Measurements from ENCODE around the gene ITGB1BP1. TPM values are rescaled to one million over a fixed set of nuclear protein-coding genes. Genes with fewer than 3 reads are reported as not detected.

The ITGB1BP1 gene, protein sequence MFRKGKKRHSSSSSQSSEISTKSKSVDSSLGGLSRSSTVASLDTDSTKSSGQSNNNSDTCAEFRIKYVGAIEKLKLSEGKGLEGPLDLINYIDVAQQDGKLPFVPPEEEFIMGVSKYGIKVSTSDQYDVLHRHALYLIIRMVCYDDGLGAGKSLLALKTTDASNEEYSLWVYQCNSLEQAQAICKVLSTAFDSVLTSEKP
- total RNA-seq, result 10 to 100 TPM; 26.9 to 36.8 TPM

DNA sequence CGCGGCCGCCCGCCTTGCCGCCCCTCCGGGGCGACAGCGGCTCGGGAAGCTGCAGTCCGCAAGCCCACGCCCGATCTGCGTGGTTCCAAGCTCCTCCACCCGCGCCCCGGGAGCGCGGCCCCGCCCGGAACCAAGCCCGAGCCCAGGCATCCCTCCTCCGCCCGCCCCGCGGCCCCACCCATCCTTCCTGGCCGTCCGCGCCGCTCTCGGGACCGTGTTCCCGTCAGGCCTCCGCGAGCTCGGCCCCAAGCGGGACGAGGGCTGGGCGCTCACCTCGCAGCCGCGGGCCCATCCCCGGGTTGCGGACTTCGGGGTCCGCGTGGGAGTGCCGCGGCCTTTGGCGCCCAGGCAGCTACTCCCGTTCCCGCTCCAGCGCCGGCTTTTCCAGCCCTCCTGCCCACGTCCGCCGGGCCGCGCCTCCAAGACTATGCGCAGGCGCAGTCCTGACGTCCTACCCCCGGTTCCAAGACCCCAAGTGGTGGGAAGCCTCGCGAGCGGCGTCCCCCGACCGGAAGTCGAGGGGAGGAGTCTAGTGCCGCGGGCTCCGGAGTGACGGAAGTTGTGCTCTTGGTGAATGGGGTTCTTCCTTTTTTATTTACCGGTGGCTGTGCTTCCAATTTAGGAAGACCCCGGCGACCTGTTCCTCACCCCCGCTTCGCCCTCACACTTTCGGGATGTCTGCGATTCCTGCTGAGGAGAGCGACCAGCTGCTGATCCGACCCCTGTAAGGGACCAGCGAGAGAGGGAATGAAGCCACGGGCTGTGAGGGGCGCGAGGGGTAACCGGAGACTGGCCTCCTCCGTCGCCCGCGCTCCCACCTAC is at the start of gene ITGB1BP1, which contains the start of gene CPSF3:
ITGB1BP1 (minus strand) TSS at position 429 of the 822 bp plus-strand sequence. CDS start 4,831 bp downstream, outside the sequence.
CPSF3 (plus strand) TSS at position 555 of the 822 bp plus-strand sequence; CDS start at position 675, 120 bp downstream.
- Histone ChIP-seq H3K4me3 (peak within 1 kb of the TSS; percentile 60 to 91), H3K9me3 (no peaks in the 10 kb centered on the region), H3K36me3 (no peaks in the 10 kb centered on the region), H3K4me1 (replicated peaks) (peaks cover 2% of the 10 kb centered on the region), H3K27me3 (replicated peaks; ENCODE audit: insufficient read depth) (no peaks in the 10 kb centered on the region), H3K27ac (peak within 1 kb of the TSS; percentile 89 to 92)
- DNase-seq (ENCODE audit: low spot score), result peak; percentile 94
- TF ChIP-seq CTCF (IDR thresholded peaks at IDR 0.05) (peak in 2 of 4 experiments; percentile 8 to 14), POLR2AphosphoS5 (IDR thresholded peaks at IDR 0.05) (peak; percentile 98), POLR2A (IDR thresholded peaks at IDR 0.05) (peak; percentile 64)
- under 1% methylated on average over 83 of the region's 91 CpGs for WGBS
- intact Hi-C loops (cut with DNase I), result loop anchor here (2.0 kb wide), 1 partner anchor 217 kb away; the partner anchor contains the start of gene ASAP2

DNA sequence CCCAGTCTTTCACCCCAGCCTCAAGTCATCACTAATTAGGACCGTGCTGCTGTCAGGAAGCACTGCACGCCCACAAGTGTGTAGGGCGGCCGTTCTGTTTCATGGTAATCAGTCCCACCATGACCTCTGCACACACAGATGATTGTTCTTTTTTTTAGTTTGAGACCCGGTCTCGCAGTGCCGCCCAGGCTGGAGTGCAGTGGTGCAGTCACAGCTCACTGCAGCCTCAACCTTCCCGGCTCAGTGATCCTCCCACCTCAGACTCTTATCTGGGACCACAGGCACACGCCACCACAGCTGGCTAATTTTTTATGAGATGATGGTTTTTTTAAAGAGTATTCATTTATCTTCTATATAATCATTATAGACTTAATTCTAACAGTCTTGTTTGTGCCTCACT is 49.2 kb upstream of the ITGB1BP1 start:
- Histone ChIP-seq H3K27ac (no peak overlapping the region), H3K4me1 (replicated peaks) (no peaks in the 10 kb centered on the region), H3K27me3 (replicated peaks; ENCODE audit: insufficient read depth) (no peaks in the 10 kb centered on the region), H3K36me3 (no peaks in the 10 kb centered on the region), H3K4me3 (no peak overlapping the region), H3K9me3 (no peaks in the 10 kb centered on the region)
- TF ChIP-seq CTCF (IDR thresholded peaks at IDR 0.05), result no peak
- no peak for TF ChIP-seq POLR2AphosphoS5 (IDR thresholded peaks at IDR 0.05)
- no peak for TF ChIP-seq POLR2A (IDR thresholded peaks at IDR 0.05)
- intact Hi-C loops (cut with DNase I), result loop anchor here (5.0 kb wide), 1 partner anchor 85 kb away; the partner anchor contains the start of gene ADAM17
- WGBS, result 97% methylated on average over 9 of the region's 9 CpGs
- no peak for DNase-seq (ENCODE audit: low spot score)

DNA sequence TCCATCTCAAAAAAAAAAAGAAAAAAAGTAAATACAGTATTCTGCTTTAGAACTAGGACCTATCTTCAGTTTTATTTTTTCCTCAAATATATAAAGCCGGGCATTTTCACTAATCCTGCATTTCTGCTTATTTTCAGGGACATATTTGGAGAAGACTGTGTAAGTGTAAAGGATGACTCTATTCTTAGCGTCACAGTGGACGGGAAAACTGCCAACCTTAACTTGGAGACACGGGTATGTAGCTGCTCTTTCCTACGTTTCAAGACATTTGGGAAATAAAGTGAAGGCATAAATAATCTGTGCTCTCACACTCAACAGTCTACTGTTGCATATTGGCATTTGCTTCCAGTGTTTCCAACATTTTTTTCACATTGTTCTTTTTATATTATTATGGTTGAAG is 47.9 kb upstream of the ITGB1BP1 start:
- DNase-seq (ENCODE audit: low spot score), result no peak
- H3K27me3 ChIP-seq (replicated peaks; ENCODE audit: insufficient read depth), result no peaks in the 10 kb centered on the region
- intact Hi-C loops (cut with DNase I), result loop anchor here (5.0 kb wide), 1 partner anchor 86 kb away; the partner anchor contains the start of gene ADAM17
- 92% methylated on average over 5 of the region's 5 CpGs for WGBS
- H3K36me3 ChIP-seq, result no peaks in the 10 kb centered on the region
- H3K27ac ChIP-seq, result no peak overlapping the region
- no peaks in the 10 kb centered on the region for H3K9me3 ChIP-seq
- H3K4me1 ChIP-seq (replicated peaks), result no peaks in the 10 kb centered on the region
- TF ChIP-seq POLR2AphosphoS5 (IDR thresholded peaks at IDR 0.05), result no peak
- TF ChIP-seq POLR2A (IDR thresholded peaks at IDR 0.05), result no peak
- H3K4me3 ChIP-seq, result no peak overlapping the region

DNA sequence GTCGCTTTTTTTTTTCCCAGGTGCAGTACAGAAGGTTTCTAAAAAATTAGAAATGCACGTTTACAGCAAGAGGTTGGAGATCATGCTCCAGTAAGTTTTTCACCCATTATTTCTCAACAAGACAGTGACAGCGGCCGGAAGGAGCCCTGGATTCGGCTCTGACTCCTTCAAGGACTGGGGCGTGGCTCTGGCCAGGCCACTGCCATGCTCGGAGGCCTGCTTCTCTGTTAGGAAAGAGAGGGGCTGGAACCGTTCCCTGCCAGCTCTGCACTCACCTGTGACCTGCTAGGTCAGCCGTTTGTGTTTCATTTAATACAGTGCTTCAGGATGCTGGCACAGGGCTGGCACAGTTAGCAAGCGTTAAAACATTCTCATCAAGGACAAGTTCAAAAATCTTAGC is 44.4 kb upstream of the ITGB1BP1 start:
- Histone ChIP-seq H3K36me3 (no peaks in the 10 kb centered on the region), H3K27ac (no peak overlapping the region), H3K27me3 (replicated peaks; ENCODE audit: insufficient read depth) (no peaks in the 10 kb centered on the region), H3K9me3 (no peaks in the 10 kb centered on the region), H3K4me1 (replicated peaks) (no peaks in the 10 kb centered on the region), H3K4me3 (no peak overlapping the region)
- intact Hi-C loops (cut with DNase I), result no loop called here
- no peak for TF ChIP-seq CTCF (IDR thresholded peaks at IDR 0.05)
- no peak for TF ChIP-seq POLR2A (IDR thresholded peaks at IDR 0.05)
- TF ChIP-seq POLR2AphosphoS5 (IDR thresholded peaks at IDR 0.05), result no peak
- DNase-seq (ENCODE audit: low spot score), result no peak
- 85% methylated on average over 10 of the region's 10 CpGs for WGBS

DNA sequence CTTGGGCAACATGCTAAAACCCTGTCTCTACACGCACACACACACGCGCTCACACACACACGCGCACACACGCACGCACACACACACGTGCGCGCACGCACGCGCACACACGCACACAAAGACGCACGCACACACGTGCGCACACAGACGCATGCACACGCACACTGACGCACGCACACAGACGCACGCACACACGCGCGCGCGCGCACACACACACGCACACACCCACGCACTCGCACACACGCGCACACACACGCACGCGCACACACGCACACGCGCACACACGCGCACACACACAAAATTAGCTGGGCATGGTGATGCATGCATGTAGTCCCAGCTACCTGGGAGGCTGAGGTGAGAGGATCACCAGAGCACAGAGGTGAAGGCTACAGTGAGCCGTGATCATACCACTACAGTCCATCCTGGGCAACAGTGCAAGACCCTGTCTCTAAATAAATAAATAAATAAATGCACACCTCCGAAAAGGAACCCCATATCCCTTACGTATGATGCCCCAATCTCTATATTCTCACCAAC is 42.9 kb upstream of the ITGB1BP1 start:
- Histone ChIP-seq H3K4me1 (replicated peaks) (no peaks in the 10 kb centered on the region), H3K27ac (no peak overlapping the region), H3K9me3 (no peaks in the 10 kb centered on the region), H3K27me3 (replicated peaks; ENCODE audit: insufficient read depth) (no peaks in the 10 kb centered on the region), H3K36me3 (no peaks in the 10 kb centered on the region), H3K4me3 (no peak overlapping the region)
- intact Hi-C loops (cut with DNase I), result no loop called here
- TF ChIP-seq CTCF (IDR thresholded peaks at IDR 0.05) (no peak), POLR2A (IDR thresholded peaks at IDR 0.05) (no peak), POLR2AphosphoS5 (IDR thresholded peaks at IDR 0.05) (no peak)
- 94% methylated on average over 46 of the region's 46 CpGs for WGBS
- DNase-seq (ENCODE audit: low spot score), result no peak

All from prostate gland (tissue), 2 donors.